Neural cell (in vitro differentiated cells): Measurements from ENCODE around the gene BRSK2. TPM values are rescaled to one million over a fixed set of nuclear protein-coding genes. Genes with fewer than 3 reads are reported as not detected.
"Not testable (repeated sequence)": the region's sequence is repeated elsewhere in the genome, so short reads cannot be mapped to it uniquely, and the experiment has no call there.

Experiments used
- H2AFZ ChIP-seq: fragments of 200-600, 300-800 bp; sonication (generic), shearing (Covaris generic); 2 replicates; pipeline ENCODE4 v1.6.0; 2014; ENCODE audit warnings: low read depth, mild to moderate bottlenecking, antibody characterized with exemption, low read length, moderate library complexity
- H3F3A ChIP-seq: fragments of 200-600 bp; shearing (Covaris generic); 2 replicates; pipeline ENCODE4 v1.6.1; 2016; ENCODE audit warnings: mild to moderate bottlenecking, moderate library complexity, mixed read lengths, antibody characterized with exemption, low read length; ENCODE audit not compliant: insufficient read depth, poor library complexity, severe bottlenecking
- H3K27ac ChIP-seq: fragments of 200-600, 300-800 bp; sonication (generic), shearing (Covaris generic); 2 replicates; pipeline ENCODE4 v1.5.1; 2014; ENCODE audit warnings: mild to moderate bottlenecking, low read length, moderate library complexity
- H3K27me3 ChIP-seq: fragments of 300-800, 200-600 bp; sonication (generic), shearing (Covaris generic); 2 replicates; pipeline ENCODE4 v1.6.0; 2014; ENCODE audit warnings: mild to moderate bottlenecking, low read depth, low read length, moderate library complexity; ENCODE audit not compliant: insufficient read depth
- H3K36me3 ChIP-seq: fragments of 300-800, 200-600 bp; sonication (generic), shearing (Covaris generic); 2 replicates; pipeline ENCODE4 v1.5.1; 2014; ENCODE audit warnings: mild to moderate bottlenecking, antibody characterized with exemption, low read length, moderate library complexity; ENCODE audit not compliant: insufficient read depth
- H3K4me2 ChIP-seq: fragments of 300-800, 200-600 bp; sonication (generic), shearing (Covaris generic); 2 replicates; pipeline ENCODE4 v1.6.0; 2014; ENCODE audit warnings: mild to moderate bottlenecking, low read length
- H3K4me3 ChIP-seq: fragments of 300-800, 200-600 bp; sonication (generic), shearing (Covaris generic); 2 replicates; pipeline ENCODE4 v1.5.1; 2014; ENCODE audit warnings: mild to moderate bottlenecking, low read length, moderate library complexity
- H3K79me2 ChIP-seq: fragments of 200-600 bp; shearing (Covaris generic); replicated peaks from 2 replicates; pipeline ENCODE4 v1.6.0; 2014; ENCODE audit warnings: mild to moderate bottlenecking, low read length, moderate library complexity; ENCODE audit not compliant: insufficient read depth
- H3K9ac ChIP-seq: fragments of 300-800, 200-600 bp; sonication (generic), shearing (Covaris generic); 2 replicates; pipeline ENCODE4 v1.6.1; 2016; ENCODE audit warnings: mild to moderate bottlenecking, low read length, mixed read lengths
- H3K9me2 ChIP-seq: fragments of 200-600 bp; shearing (Covaris generic); 2 replicates; pipeline ENCODE4 v1.6.1; 2016; ENCODE audit warnings: mild to moderate bottlenecking, low read length, mixed read lengths; ENCODE audit not compliant: insufficient read depth
- H3K9me3 ChIP-seq: fragments of 200-600, 300-800 bp; sonication (generic), shearing (Covaris generic); 2 replicates; pipeline ENCODE4 v1.6.1; 2016; ENCODE audit warnings: mild to moderate bottlenecking, mixed run types, low read length, moderate library complexity, mixed read lengths
- H4K20me1 ChIP-seq: fragments of 200-600 bp; shearing (Covaris generic); 2 replicates; pipeline ENCODE4 v1.6.1; 2016; ENCODE audit warnings: mild to moderate bottlenecking, mixed run types; ENCODE audit not compliant: insufficient read depth
- CTCF ChIP-seq: fragments of 450-650 bp; IDR thresholded peaks from 2 replicates; pipeline ENCODE4 v1.5.1; 2014; ENCODE audit warnings: antibody characterized with exemption, mild to moderate bottlenecking, moderate library complexity; ENCODE audit not compliant: poor library complexity, severe bottlenecking
- EP300 ChIP-seq: fragments of 450-650 bp; conservative IDR thresholded peaks from 2 replicates; pipeline ENCODE4 v1.6.1; 2014; ENCODE audit warnings: antibody characterized with exemption, mild to moderate bottlenecking, moderate library complexity; ENCODE audit not compliant: poor library complexity, severe bottlenecking
- EZH2 ChIP-seq: fragments of 200-600, 300-800 bp; shearing (Covaris generic), sonication (generic); IDR thresholded peaks from 2 replicates; pipeline ENCODE4 v1.6.1; 2014; ENCODE audit warnings: antibody characterized with exemption, low read length, borderline replicate concordance, mild to moderate bottlenecking; ENCODE audit not compliant: insufficient read depth, poor library complexity, severe bottlenecking
- MXI1 ChIP-seq: fragments of 450-650 bp; conservative IDR thresholded peaks from 2 replicates; pipeline ENCODE4 v1.6.1; 2014; ENCODE audit warnings: antibody characterized with exemption, mild to moderate bottlenecking; ENCODE audit not compliant: poor library complexity, severe bottlenecking
- POLR2AphosphoS5 ChIP-seq: IDR thresholded peaks from 2 replicates; pipeline ENCODE4 v1.6.1; 2012
- RAD21 ChIP-seq: fragments of 450-650 bp; conservative IDR thresholded peaks from 2 replicates; pipeline ENCODE4 v1.6.1; 2014; ENCODE audit warnings: antibody characterized with exemption, mild to moderate bottlenecking, moderate library complexity
- REST ChIP-seq: IDR thresholded peaks from 2 replicates; pipeline ENCODE4 v1.6.1; 2012; ENCODE audit warnings: borderline replicate concordance
- SMC3 ChIP-seq: fragments of 450-650 bp; conservative IDR thresholded peaks from 2 replicates; pipeline ENCODE4 v1.6.1; 2014; ENCODE audit warnings: antibody characterized with exemption, mild to moderate bottlenecking, moderate library complexity; ENCODE audit not compliant: poor library complexity
- TAF1 ChIP-seq: IDR thresholded peaks from 2 replicates; pipeline ENCODE4 v1.6.1; 2012; ENCODE audit warnings: low read depth
- polyA minus RNA-seq: library from RNA; depleted of rRNA, polyadenylated mRNA; stranded (reverse); fragments of >200 nt; gene quantifications from 2 replicates; pipeline ENCODE4 v1.2.3, GENCODE V29; 2014
- polyA plus RNA-seq: library from polyadenylated mRNA; depleted of rRNA; stranded (reverse); fragments of >200 nt; gene quantifications from 2 replicates; pipeline ENCODE4 v1.2.3, GENCODE V29; 2014

The BRSK2 gene
- polyA plus RNA-seq (47.5 and 58.2 TPM in 2 replicates), polyA minus RNA-seq (69.3 and 95.4 TPM in 2 replicates)

GRCh38 chr11:1389932-1390568, at the start of gene BRSK2:
TSS of gene BRSK2 (plus strand) at chr11:1389934. CDS start at chr11:1390285, 351 bp downstream.
- Histone ChIP-seq H3K4me2 (peak within 1 kb of the TSS; percentile 99), H3K9me2 (no peaks in the 10 kb centered on the region), H4K20me1 (peaks cover 8% of the 10 kb centered on the region), H3K9me3 (no peaks in the 10 kb centered on the region), H3K4me3 (peak within 1 kb of the TSS; percentile 99), H3F3A (no peaks in the 10 kb centered on the region), H3K79me2 (peaks cover 34% of the 10 kb centered on the region), H3K27ac (peak within 1 kb of the TSS; percentile 83), H3K9ac (peak within 1 kb of the TSS; percentile 97), H3K27me3 (no peaks in the 10 kb centered on the region), H2AFZ (peak within 1 kb of the TSS; percentile 87), H3K36me3 (no peaks in the 10 kb centered on the region)
- TF ChIP-seq POLR2AphosphoS5 (peak; percentile 76), EZH2 (no peak)

- no peaks in the 10 kb centered on the region for H3K27me3 ChIP-seq
- no peaks in the 10 kb centered on the region for H3K9me2 ChIP-seq
- H3K4me3 ChIP-seq: no peak overlapping the region
- no peak overlapping the region for H3K4me2 ChIP-seq
- no peak overlapping the region for H2AFZ ChIP-seq
- no peak overlapping the region for H3K9ac ChIP-seq
- no peaks in the 10 kb centered on the region for H3K36me3 ChIP-seq
- no peak overlapping the region for H3K27ac ChIP-seq
- TF ChIP-seq EP300 (no peak), RAD21 (no peak), REST (no peak), EZH2 (no peak), SMC3 (no peak), MXI1 (no peak), POLR2AphosphoS5 (no peak), CTCF (no peak), TAF1 (no peak)
- H3F3A ChIP-seq: no peaks in the 10 kb centered on the region
- H3K9me3 ChIP-seq: no peaks in the 10 kb centered on the region
- H3K79me2 ChIP-seq: no peaks in the 10 kb centered on the region
- no peaks in the 10 kb centered on the region for H4K20me1 ChIP-seq
These were observed 49.6 kb upstream of the BRSK2 start for GRCh38 chr11:1340111-1340510.

GRCh38 chr11:1341226-1341625, 48.5 kb upstream of the BRSK2 start:
- not testable (repeated sequence) for H3F3A ChIP-seq, H3K4me2 ChIP-seq, H3K27ac ChIP-seq, H3K79me2 ChIP-seq, H3K9me3 ChIP-seq, H3K27me3 ChIP-seq, H4K20me1 ChIP-seq, H3K9me2 ChIP-seq, H3K4me3 ChIP-seq, H3K9ac ChIP-seq, H3K36me3 ChIP-seq, H2AFZ ChIP-seq
